T-helper 17 cell (primary cell): ENCODE data around the gene IARS1. TPM values are rescaled to one million over a fixed set of nuclear protein-coding genes. Genes with fewer than 3 reads are reported as not detected.

ENCODE experiments used
- ATAC-seq: fragments of 150-1000 bp; cut with Tn5 transposase; 2 replicates; pipeline ENCODE4 v1.10.0; 2021; ENCODE audit warnings: mild to moderate bottlenecking, moderate library complexity
- DNase-seq, 3 donors: peaks; one replicate each; pipeline versions ENCODE4 v3.0.0 to v3.0.0-alpha.2; 2020 to 2021
- H3K9me3 ChIP-seq: one replicate; pipeline ENCODE4 v1.7.0; 2013; ENCODE audit warnings: low read length, mild to moderate bottlenecking; ENCODE audit not compliant: control insufficient read depth, poor library complexity, severe bottlenecking
- H3K27ac Mint-ChIP-seq: one replicate; pipeline ENCODE4 v1.8.0; 2022; ENCODE audit warnings: mild to moderate bottlenecking, moderate library complexity, mixed read lengths
- H3K27me3 Mint-ChIP-seq: one replicate; pipeline ENCODE4 v1.8.0; 2022; ENCODE audit warnings: mixed read lengths
- H3K36me3 Mint-ChIP-seq: one replicate; pipeline ENCODE4 v1.8.0; 2022; ENCODE audit warnings: low read depth, mixed read lengths
- H3K4me1 Mint-ChIP-seq: one replicate; pipeline ENCODE4 v1.8.0; 2022; ENCODE audit warnings: mild to moderate bottlenecking, mixed read lengths
- H3K4me3 Mint-ChIP-seq: one replicate; pipeline ENCODE4 v1.8.0; 2022; ENCODE audit warnings: mild to moderate bottlenecking, moderate library complexity, mixed read lengths
- total RNA-seq, 4 donors: library from RNA in 2 of 4; stranded (reverse) in 2 of 4; gene quantifications; one replicate each; pipeline ENCODE4 v1.2.3 and lab custom pipeline; 2022 to 2026

The IARS1 gene
- total RNA-seq, 2 donors from 2014 or later = 68.5 to 75.8 TPM

DNA sequence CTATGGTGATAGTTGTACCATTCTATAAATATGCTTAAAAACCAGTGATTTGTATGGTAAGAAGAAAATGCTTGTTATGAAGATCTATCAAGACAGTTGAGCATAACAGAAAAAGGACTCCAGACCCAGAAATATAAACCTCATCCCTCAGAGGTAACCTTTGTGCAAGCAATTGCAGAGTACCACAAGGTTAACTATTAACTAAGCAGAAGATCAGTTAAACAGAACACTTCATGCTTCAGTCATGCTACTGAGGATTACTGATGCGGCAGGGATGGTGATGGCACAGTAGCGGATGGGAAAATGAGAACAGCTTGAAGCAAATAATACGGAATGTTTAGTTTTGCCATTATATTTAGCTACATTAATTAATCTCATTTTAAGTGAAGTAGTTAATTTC, 45.5 kb downstream of the IARS1 start:
- Mint-ChIP-seq H3K27ac (no peak overlapping the region), H3K4me3 (no peak overlapping the region), H3K27me3 (no peaks in the 10 kb centered on the region), H3K36me3 (peaks cover 17% of the 10 kb centered on the region), H3K4me1 (peaks cover 2% of the 10 kb centered on the region)
- DNase-seq = no peak
- ATAC-seq = no peak
- no peaks in the 10 kb centered on the region for H3K9me3 ChIP-seq

DNA sequence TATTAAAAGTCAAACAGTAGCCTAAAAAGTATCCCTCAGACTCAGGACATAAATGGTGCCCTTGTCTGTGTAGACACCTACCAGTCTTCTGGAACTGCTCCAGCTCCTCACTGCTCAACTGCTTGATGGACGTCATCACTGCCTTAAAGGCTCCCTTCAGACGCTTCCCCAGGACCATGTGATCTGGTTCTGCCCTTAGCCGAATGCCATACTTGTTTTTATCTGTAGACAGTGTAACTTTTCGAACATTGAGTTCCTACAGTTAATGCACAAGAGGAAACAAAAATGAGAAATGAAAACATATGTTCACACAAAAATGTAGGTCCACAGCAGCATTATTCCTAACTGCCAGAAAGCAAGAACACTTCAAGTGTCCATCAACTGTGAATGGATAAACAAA, 46.2 kb downstream of the IARS1 start:
- H3K27me3 Mint-ChIP-seq = no peaks in the 10 kb centered on the region
- H3K27ac Mint-ChIP-seq = no peak overlapping the region
- peaks cover 17% of the 10 kb centered on the region for H3K36me3 Mint-ChIP-seq
- DNase-seq (no peak), ATAC-seq (no peak)
- H3K4me3 Mint-ChIP-seq = no peak overlapping the region
- no peaks in the 10 kb centered on the region for H3K9me3 ChIP-seq
- peaks cover 2% of the 10 kb centered on the region for H3K4me1 Mint-ChIP-seq

DNA sequence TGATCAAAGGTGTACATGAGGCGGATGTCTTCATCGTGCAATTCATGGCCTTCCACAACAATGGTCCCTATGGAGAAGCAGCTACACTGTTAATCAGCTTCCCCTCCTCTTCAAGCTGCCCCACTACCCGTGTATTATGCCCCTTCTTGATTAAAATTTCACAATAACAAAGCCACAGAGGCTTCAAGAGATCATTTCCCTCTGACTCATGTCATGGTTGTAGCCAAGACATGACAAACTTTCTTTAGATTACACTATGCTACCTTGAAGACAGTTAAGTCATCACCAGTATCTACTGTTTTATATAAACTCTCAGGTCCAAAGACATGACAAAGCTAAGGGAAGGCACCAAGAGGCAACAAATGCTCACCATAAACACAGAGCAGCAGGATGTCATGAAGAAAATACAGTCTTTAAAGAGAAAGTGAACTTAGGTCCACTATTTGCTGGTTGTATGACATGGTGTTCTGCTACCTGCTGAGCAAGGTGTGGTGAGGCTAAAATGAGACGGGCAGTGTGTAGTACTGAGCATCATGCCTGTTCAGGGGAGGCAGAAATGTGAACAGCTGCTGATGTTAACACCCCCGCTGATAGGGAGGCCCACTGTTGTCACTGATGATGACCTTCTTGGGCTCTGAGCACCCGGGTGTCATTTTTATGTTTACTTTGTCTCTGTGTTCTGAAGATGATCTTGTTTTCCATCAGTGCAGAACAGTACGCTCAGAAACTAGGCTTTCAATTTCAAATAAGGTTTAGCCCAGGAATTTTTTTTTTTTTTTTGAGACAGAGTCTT, 48.3 kb downstream of the IARS1 start:
- no peak for DNase-seq
- ATAC-seq = no peak
- H3K27ac Mint-ChIP-seq = no peak overlapping the region
- peaks cover 2% of the 10 kb centered on the region for H3K4me1 Mint-ChIP-seq
- H3K36me3 Mint-ChIP-seq = peaks cover 23% of the 10 kb centered on the region
- no peak overlapping the region for H3K4me3 Mint-ChIP-seq
- H3K27me3 Mint-ChIP-seq = no peaks in the 10 kb centered on the region
- no peaks in the 10 kb centered on the region for H3K9me3 ChIP-seq

Other genes starting within 250 kb of the IARS1 start
- 10 to 100 TPM; 40.0 to 42.0 TPM for gene SPTLC1, start 178.3 kb downstream of the IARS1 start, total RNA-seq
- 10 to 100 TPM; 61.0 to 61.1 TPM for gene NOL8, start 31.7 kb upstream of the IARS1 start, total RNA-seq
- gene CENPP, start 32.3 kb upstream of the IARS1 start, total RNA-seq = 1 to 10 TPM; 1.9 to 6.8 TPM
- under 1 TPM in 1 of 2 donors, not detected in 1; 0.52 TPM for gene OGN, start 110.9 kb upstream of the IARS1 start, total RNA-seq
- gene OMD, start 130.8 kb upstream of the IARS1 start, total RNA-seq = not detected
- not detected for gene ASPN, start 188.8 kb upstream of the IARS1 start, total RNA-seq
- gene ECM2, start 242.3 kb upstream of the IARS1 start, total RNA-seq = not detected